ENCODE data around the gene ZNF624.

DNA sequence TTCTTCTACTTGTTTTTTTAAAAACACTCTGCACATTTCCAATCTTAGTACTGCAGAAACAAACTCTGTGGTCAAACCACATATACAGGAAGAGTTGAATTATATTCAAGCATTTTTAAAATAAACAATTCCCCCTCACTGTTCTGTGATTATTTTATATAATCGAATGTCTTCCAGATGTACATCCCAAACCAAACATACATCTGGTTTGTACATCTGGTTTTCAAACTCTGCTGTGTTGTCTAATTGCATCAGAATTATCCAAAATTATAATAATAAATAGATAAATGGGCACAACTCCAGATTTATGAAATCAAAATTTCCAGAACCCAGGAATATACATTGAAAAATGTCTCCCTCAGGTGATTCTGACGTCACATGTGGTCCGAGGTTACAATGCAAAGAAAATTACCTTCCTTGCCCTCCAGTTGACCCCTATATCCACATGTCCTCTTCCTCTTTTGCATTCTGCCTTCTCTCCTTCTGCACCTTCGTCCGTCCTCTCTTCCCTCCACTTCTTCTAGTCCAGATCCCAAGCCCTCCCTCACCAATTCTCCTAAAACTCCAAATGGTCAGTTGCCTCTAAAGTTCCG is 23.1 kb upstream of the ZNF624 start:
- TF ChIP-seq, protein P1, sequence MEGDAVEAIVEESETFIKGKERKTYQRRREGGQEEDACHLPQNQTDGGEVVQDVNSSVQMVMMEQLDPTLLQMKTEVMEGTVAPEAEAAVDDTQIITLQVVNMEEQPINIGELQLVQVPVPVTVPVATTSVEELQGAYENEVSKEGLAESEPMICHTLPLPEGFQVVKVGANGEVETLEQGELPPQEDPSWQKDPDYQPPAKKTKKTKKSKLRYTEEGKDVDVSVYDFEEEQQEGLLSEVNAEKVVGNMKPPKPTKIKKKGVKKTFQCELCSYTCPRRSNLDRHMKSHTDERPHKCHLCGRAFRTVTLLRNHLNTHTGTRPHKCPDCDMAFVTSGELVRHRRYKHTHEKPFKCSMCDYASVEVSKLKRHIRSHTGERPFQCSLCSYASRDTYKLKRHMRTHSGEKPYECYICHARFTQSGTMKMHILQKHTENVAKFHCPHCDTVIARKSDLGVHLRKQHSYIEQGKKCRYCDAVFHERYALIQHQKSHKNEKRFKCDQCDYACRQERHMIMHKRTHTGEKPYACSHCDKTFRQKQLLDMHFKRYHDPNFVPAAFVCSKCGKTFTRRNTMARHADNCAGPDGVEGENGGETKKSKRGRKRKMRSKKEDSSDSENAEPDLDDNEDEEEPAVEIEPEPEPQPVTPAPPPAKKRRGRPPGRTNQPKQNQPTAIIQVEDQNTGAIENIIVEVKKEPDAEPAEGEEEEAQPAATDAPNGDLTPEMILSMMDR (IDR thresholded peaks at IDR 0.05) = no peak
- TF ChIP-seq ZFX (IDR thresholded peaks at IDR 0.05; ENCODE audit: borderline replicate concordance) = no peak
